Lung microvascular endothelial cell (primary cell): ENCODE results near the gene CHEK2. TPM values are rescaled to one million over a fixed set of nuclear protein-coding genes. Genes with fewer than 3 reads are reported as not detected.
A peak's percentile ranks its signal among the peaks of the same experiment; 100 is the strongest.
"Not testable (repeated sequence)": the region's sequence is repeated elsewhere in the genome, so short reads cannot be mapped to it uniquely, and the experiment has no call there.

Experiments used
- DNase-seq, 2 donors: peaks; one replicate each; pipeline versions ENCODE4 v3.0.0 to v3.0.0-alpha.2; 2010; ENCODE audit warnings: low read depth in 2 of 2
- total RNA-seq: library from RNA; depleted of rRNA; stranded (reverse); fragments of >200 nt; gene quantifications from 2 replicates; pipeline ENCODE4 v1.2.1, GENCODE V29; 2014

CHEK2 gene
- total RNA-seq, 1 donor from 2014 or later = 6.0 TPM

DNA sequence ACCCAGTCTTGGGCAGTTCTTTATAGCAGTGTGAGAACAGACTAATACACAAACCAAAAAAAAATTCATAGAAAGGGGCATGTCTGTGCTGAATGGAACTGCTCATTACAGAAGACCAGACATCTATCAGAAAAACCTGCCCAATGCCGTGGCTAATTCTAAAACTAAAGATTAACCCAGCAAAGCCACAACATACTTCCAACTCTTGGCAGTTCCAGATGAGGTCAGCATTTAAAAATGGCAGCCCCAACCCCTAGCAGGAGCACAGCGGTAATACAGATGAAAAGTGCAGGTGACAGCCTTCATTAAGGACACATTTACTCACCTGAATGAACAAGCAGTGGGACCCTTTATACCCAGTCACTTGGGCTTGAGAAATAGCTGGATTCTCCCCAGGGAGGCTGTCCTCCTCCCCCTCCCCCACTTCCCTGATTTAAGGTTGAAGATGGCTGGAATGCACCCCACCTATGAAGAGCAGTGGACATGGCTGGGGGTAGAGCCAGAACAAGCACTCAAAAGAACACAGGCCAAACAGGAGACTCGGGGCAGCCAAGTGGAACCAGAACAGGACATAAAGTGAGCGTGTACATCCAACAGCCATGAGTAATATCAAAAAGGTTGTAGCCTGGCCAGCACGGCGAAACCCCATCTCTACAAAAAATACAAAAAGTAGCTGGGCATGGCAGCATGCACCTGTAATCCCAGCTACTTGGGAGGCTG is 48.4 kb downstream of the CHEK2 start:
- not testable (repeated sequence) for DNase-seq

DNA sequence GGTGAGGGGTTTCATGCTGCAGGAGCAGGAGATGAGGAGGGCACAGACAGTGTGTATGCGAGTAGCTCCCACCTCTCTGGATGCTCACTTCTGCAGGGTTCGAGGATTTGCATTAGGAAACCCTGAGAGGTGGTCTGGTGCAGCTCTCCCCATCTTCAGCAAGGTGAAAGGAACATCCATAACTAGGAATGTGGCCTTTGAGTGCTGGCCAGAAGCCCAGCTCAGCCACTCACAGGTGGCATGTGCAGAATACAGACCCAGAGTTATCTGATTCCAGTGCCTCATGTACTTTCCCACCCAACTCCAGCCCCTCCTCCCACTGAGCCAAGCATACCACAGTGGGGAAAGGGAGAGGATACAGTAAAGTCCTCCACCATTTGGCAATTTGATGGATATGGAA is 51.8 kb downstream of the CHEK2 start:
- not testable (repeated sequence) for DNase-seq

GRCh38 chr22:28682966-28683365 is 58.7 kb downstream of the CHEK2 start:
- DNase-seq = not testable (repeated sequence)

GRCh38 chr22:28680813-28681490 is 60.7 kb downstream of the CHEK2 start:
- not testable (repeated sequence) for DNase-seq

DNA sequence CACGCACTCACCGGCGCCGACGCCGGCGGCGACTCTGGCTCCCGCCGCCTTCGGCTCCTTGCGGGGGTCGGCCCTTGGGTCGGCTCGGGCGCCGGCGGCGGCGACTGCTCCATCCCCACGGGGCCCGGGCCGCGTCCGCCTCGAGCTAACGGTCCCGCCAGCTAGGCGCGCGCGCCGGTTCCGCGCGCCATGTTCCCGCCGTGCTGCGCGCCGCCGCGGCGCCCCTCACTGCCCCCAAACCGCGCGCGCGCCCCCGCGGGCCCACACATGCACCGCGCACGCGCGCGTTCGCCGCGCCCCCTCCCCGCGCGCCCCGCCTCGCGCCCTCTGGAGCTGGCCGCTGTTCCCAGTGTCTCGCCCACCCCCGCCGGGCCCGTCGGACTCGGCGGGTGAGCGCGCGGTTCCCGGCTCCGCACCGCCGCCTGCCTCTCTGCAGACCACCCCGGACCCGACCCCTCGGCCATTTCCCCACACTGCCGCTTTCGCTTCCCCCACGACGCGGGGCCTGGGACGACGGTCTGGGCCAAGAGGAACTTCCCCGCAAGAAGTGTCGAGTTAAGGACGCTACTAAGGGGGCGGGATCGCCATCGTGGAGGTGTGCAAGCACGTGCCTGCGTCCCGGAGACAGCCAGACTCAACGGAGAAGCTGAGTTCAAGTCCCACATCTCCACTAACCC is 61.9 kb downstream of the CHEK2 start, which contains the start of gene TTC28:
TSS of gene TTC28 (minus strand) at position 230 of the 677 bp plus-strand sequence. CDS start at position 113, 117 bp downstream.
- peak; percentile 87 to 94 for DNase-seq

DNA sequence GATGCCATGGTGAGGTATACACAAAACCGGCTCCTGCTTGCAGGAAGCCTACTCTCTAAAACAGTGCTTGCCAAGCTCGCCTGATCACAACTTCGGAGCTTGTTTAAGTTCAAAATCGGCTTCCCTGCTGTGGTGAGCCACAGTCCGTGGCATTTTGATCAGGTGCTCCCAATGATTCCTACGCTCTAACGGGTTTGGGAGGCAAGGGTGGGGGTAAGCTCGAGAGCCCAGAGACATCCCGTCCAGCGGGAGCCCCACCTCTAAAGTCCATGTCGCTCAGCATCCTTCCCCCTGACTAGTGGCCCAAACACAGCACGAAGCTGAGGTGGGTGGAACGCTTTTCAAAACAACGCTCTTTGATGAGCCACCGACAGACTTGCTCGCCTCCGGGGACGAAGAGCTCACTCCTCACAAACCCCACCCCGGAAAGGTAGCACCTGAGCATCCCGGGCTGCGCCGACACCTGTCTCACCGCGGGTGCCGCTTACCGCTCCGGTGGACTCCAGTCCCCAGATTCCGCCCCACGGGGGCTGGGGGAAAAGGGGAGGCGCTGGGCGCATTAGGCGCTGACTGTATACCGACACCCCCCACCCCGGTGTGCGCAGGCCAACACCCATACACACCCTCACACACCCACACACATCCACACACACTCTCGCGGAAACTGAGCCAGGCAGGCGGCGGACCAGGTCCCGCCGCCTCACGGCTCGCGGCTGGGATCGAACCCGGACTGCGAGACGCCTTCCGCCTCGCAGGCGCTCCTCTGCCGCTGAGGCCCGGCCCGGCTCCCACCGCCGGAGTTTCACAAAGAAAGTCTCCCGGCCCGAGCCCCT is 62.6 kb downstream of the CHEK2 start:
- DNase-seq = peak; percentile 9 to 47

- DNase-seq = not testable (repeated sequence)
Observed at GRCh38 chr22:28678170-28678569, 63.5 kb downstream of the CHEK2 start.

- DNase-seq = peak in 1 of 2 donors; percentile 23
Observed at GRCh38 chr22:28674121-28674563, 67.5 kb downstream of the CHEK2 start.

DNA sequence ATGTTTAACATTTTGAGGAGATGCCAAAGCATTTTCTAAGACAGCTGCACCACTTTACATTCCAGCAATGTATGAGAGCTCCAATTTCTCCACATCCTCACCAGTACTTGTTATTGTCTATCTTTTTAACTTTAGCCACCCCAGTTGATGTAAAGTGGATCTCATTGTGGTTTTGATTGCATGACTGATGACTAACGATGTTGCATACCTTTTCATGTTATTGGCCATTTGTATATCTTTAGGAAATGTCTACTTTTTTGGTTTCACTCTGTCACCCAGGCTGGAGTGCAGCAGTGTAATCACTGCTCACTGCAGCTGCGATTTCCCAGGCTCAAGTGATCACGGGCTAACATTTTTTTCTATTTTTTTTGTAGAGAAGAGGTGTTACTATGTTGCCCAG is 70.9 kb downstream of the CHEK2 start:
- no peak for DNase-seq

- no peak for DNase-seq
Observed at GRCh38 chr22:28670161-28670560, 71.5 kb downstream of the CHEK2 start.

DNA sequence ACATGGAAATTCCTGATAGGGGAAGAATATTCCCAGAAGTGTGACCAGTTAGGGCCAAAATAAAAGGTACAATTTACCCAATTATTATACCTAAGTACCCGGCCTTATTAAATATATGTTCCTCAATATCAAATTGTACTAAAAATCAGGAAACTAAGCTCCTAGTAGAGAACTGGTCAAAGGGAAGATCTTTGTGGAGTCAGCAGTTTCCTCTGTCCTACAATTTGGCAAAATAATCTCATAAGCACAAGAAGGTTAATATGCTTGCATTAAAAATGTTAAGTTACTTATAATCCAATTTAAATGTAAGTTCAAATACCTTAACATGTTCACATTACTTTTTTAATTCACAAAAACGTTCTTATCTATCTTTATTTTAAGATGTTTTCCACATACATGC is 72.2 kb downstream of the CHEK2 start:
- no peak for DNase-seq

DNA sequence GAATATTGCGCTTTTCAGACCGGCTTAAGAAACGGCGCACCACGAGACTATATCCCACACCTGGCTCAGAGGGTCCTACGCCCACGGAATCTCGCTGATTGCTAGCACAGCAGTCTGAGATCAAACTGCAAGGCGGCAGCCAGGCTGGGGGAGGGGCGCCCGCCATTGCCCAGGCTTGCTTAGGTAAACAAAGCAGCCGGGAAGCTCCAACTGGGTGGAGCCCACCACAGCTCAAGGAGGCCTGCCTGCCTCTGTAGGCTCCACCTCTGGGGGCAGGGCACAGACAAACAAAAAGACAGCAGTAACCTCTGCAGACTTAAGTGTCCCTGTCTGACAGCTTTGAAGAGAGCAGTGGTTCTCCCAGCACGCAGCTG is 78.1 kb downstream of the CHEK2 start:
- DNase-seq = not testable (repeated sequence)

- DNase-seq = no peak
Observed at GRCh38 chr22:28658448-28658847, 83.2 kb downstream of the CHEK2 start.

DNA sequence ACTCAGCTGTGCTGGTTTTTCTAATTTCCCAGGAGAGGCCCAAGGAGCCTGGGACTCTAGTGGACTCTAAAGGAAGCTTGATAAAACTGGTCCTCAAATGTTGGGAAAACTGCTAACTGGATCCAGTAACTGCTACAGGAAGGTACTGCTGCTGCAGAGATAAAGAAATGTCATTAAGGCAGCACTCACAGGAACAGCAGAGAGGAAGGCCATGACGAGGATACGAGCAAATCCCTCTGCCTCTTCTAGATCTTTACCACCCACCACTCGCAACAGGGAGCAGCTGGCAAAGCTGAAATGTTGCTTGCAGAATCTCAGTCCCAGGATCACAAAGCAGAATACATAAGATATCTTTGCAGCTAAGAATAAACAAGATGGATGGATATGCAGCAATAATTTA is 85.4 kb downstream of the CHEK2 start:
- no peak for DNase-seq

DNA sequence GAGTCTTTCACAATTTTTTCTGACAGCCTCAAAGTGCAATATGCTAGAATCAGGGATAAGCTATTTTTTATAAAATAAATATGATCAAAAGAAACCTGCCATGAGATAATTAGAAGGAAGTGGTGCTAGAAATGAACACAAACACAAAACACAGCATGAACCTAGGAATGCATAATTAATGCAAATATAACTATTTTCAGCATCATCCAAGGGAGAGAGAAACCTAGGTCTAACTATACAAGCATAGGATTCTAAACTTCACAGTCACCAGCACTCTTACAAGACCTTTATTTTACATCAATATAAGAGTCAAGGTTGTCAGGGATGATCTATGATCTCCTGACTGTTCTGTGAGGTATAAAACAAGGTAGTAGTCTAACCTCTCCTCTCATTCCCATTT is 91.2 kb downstream of the CHEK2 start:
- no peak for DNase-seq

- no peak for DNase-seq
Observed at GRCh38 chr22:28648792-28649191, 92.8 kb downstream of the CHEK2 start.

DNA sequence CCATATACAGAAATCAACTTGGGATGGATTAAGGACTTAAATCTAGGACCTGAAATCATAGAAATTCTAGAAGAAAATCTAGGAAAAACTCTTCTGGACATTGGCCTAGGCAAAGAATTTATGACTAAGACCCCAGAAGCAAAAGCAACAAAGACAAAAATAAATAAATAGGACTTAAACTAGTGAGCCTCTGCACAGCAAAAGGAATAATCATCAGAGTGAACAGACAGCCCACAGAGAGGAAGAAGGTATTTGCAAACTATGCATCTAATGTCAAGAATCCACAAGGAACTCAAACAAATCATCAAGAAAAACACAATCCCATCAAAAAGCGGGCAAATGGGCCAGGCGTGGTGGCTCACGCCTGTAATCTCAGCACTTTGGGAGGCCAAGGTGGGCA is 94.4 kb downstream of the CHEK2 start:
- no peak for DNase-seq

- no peak for DNase-seq
Observed at GRCh38 chr22:28639321-28639720, 102.3 kb downstream of the CHEK2 start.
